IMR-90 (cell line): ENCODE measurements around the gene SPEG. TPM values are rescaled to one million over a fixed set of nuclear protein-coding genes. Genes with fewer than 3 reads are reported as not detected.

Experiments used
- ATAC-seq: fragments of 200-7000 bp; cut with Tn5 transposase; 2 replicates; pipeline ENCODE4 v1.9.1; 2020; ENCODE audit warnings: low read depth, mild to moderate bottlenecking, moderate library complexity
- BruUV-seq: library from RNA; stranded (reverse); fragments of 400-500 nt; replicated peaks from 2 replicates; lab custom pipeline; 2021; lab: Mats Ljungman, UMichigan
- CTCF ChIA-PET: fragments of 300-600 bp; formaldehyde crosslinking; extraction: SDS; loops from one replicate; lab custom pipeline; 2021; ENCODE audit warnings: antibody characterized with exemption; lab: Yijun Ruan, JAX
- POLR2A ChIA-PET: fragments of 300-600 bp; sonication (Branson Sonifier 250); formaldehyde crosslinking; loops from one replicate; lab custom pipeline; 2022; ENCODE audit warnings: antibody characterized with exemption; ENCODE audit not compliant: unreplicated experiment; lab: Charles Lee
- DNase-seq: peaks from one replicate; pipeline ENCODE4 v3.0.0; 2013
- H2AFZ ChIP-seq: replicated peaks from 2 replicates; pipeline ENCODE3; 2013; ENCODE audit warnings: low read length, mild to moderate bottlenecking; ENCODE audit not compliant: poor library complexity
- H2AK5ac ChIP-seq: 2 replicates; pipeline ENCODE4 v1.6.1; 2013; ENCODE audit warnings: low read depth, low read length, inconsistent platforms
- H2AK9ac ChIP-seq: replicated peaks from 2 replicates; pipeline ENCODE3; 2013; ENCODE audit warnings: mild to moderate bottlenecking, low read depth, low read length, moderate library complexity; ENCODE audit not compliant: poor library complexity
- H2BK120ac ChIP-seq: 2 replicates; pipeline ENCODE4 v1.6.1; 2013; ENCODE audit warnings: low read depth, low read length, inconsistent platforms
- H2BK15ac ChIP-seq: 3 replicates; pipeline ENCODE4 v1.6.1; 2013; ENCODE audit warnings: low read depth, low read length, inconsistent platforms
- H2BK20ac ChIP-seq: 2 replicates; pipeline ENCODE4 v1.6.1; 2013; ENCODE audit warnings: low read depth, mild to moderate bottlenecking, inconsistent platforms, low read length, moderate library complexity
- H2BK5ac ChIP-seq: 2 replicates; pipeline ENCODE4 v1.6.1; 2013; ENCODE audit warnings: mild to moderate bottlenecking, low read depth, low read length, inconsistent platforms; ENCODE audit not compliant: poor library complexity, severe bottlenecking
- H3K14ac ChIP-seq: replicated peaks from 2 replicates; pipeline ENCODE4 v1.6.1; 2013; ENCODE audit warnings: low read depth, low read length, inconsistent platforms
- H3K18ac ChIP-seq: 2 replicates; pipeline ENCODE4 v1.6.1; 2013; ENCODE audit warnings: low read depth, low read length, control low read depth
- H3K23ac ChIP-seq: 2 replicates; pipeline ENCODE4 v1.6.1; 2013; ENCODE audit warnings: low read depth, low read length, inconsistent platforms
- H3K27ac ChIP-seq: 2 replicates; pipeline ENCODE4 v1.5.1; 2013; ENCODE audit warnings: mild to moderate bottlenecking, control low read depth, low read length; ENCODE audit not compliant: insufficient read depth
- H3K27me3 ChIP-seq: 2 replicates; pipeline ENCODE4 v1.6.1; 2013; ENCODE audit warnings: low read length; ENCODE audit not compliant: control insufficient read depth, insufficient read depth
- H3K36me3 ChIP-seq: 2 replicates; pipeline ENCODE4 v1.6.1; 2013; ENCODE audit warnings: low read length, mixed read lengths; ENCODE audit not compliant: control insufficient read depth, insufficient read depth
- H3K4ac ChIP-seq: 2 replicates; pipeline ENCODE4 v1.6.1; 2013; ENCODE audit warnings: low read depth, low read length, inconsistent platforms
- H3K4me1 ChIP-seq: 2 replicates; pipeline ENCODE4 v1.6.1; 2013; ENCODE audit warnings: low read length, mixed read lengths; ENCODE audit not compliant: control insufficient read depth, insufficient read depth
- H3K4me2 ChIP-seq: 2 replicates; pipeline ENCODE4 v1.6.1; 2013; ENCODE audit warnings: low read depth, mild to moderate bottlenecking, control low read depth, low read length, moderate library complexity
- H3K4me3 ChIP-seq: 2 replicates; pipeline ENCODE4 v1.5.1; 2013; ENCODE audit warnings: low read depth, mild to moderate bottlenecking, control low read depth, low read length, moderate library complexity; ENCODE audit not compliant: insufficient read depth
- H3K56ac ChIP-seq: 2 replicates; pipeline ENCODE4 v1.6.1; 2013; ENCODE audit warnings: low read length, inconsistent platforms; ENCODE audit not compliant: insufficient read depth; ENCODE audit errors: extremely low read depth
- H3K79me1 ChIP-seq, 2 experiments: 2 replicates each; pipeline ENCODE4 v1.6.1; 2013; ENCODE audit warnings: low read length in 2 of 2, inconsistent platforms in 1 of 2, low read depth in 1 of 2
- H3K9ac ChIP-seq: 2 replicates; pipeline ENCODE4 v1.6.1; 2013; ENCODE audit warnings: low read depth, low read length, control low read depth
- H3K9me1 ChIP-seq: 2 replicates; pipeline ENCODE4 v1.6.1; 2013; ENCODE audit warnings: low read length, inconsistent platforms; ENCODE audit not compliant: insufficient read depth
- H3K9me3 ChIP-seq: 2 replicates; pipeline ENCODE4 v1.6.1; 2013; ENCODE audit warnings: low read length; ENCODE audit not compliant: control insufficient read depth, insufficient read depth
- H4K20me1 ChIP-seq: 2 replicates; pipeline ENCODE4 v1.6.1; 2013; ENCODE audit warnings: low read length, inconsistent platforms; ENCODE audit not compliant: insufficient read depth
- H4K5ac ChIP-seq: 2 replicates; pipeline ENCODE4 v1.6.1; 2013; ENCODE audit warnings: mild to moderate bottlenecking, low read depth, low read length, control low read depth
- H4K8ac ChIP-seq, 2 experiments: 2 replicates each; pipeline ENCODE4 v1.6.1; 2013; ENCODE audit warnings: low read depth in 2 of 2, low read length in 2 of 2, control low read depth in 1 of 2, inconsistent platforms in 1 of 2
- H4K91ac ChIP-seq: 2 replicates; pipeline ENCODE4 v1.6.1; 2013; ENCODE audit warnings: low read depth, low read length, inconsistent platforms; ENCODE audit not compliant: insufficient read depth
- CHD1 ChIP-seq: IDR thresholded peaks from 2 replicates; pipeline ENCODE4 v1.6.1; 2012; ENCODE audit warnings: low read depth, low read length, improper control_type of control experiment
- CTCF ChIP-seq: conservative IDR thresholded peaks from 2 replicates; pipeline ENCODE4 v1.5.1; 2012; ENCODE audit warnings: mild to moderate bottlenecking, low read depth, low read length, improper control_type of control experiment
- ELK1 ChIP-seq: fragments of 150-350 bp; IDR thresholded peaks from 2 replicates; pipeline ENCODE4 v1.6.1; 2016; ENCODE audit warnings: low read depth, mild to moderate bottlenecking, low read length, moderate library complexity, borderline replicate concordance
- FOS ChIP-seq: fragments of 150-350 bp; IDR thresholded peaks from 2 replicates; pipeline ENCODE4 v1.6.1; 2016; ENCODE audit warnings: low read depth, low read length
- MAFK ChIP-seq: IDR thresholded peaks from 2 replicates; pipeline ENCODE4 v1.6.1; 2012; ENCODE audit warnings: low read depth, low read length, improper control_type of control experiment
- MAZ ChIP-seq: IDR thresholded peaks from 2 replicates; pipeline ENCODE4 v1.6.1; 2012; ENCODE audit warnings: low read depth, mild to moderate bottlenecking, low read length, improper control_type of control experiment, moderate library complexity, borderline replicate concordance
- MXI1 ChIP-seq: IDR thresholded peaks from 2 replicates; pipeline ENCODE4 v1.6.1; 2012; ENCODE audit warnings: low read depth, mild to moderate bottlenecking, low read length, moderate library complexity, borderline replicate concordance
- NFE2L2 ChIP-seq: fragments of 150-350 bp; IDR thresholded peaks from 2 replicates; pipeline ENCODE4 v1.6.1; 2016; ENCODE audit warnings: low read depth, mild to moderate bottlenecking, low read length
- POLR2A ChIP-seq: IDR thresholded peaks from 2 replicates; pipeline ENCODE4 v1.6.1; 2012; ENCODE audit warnings: mild to moderate bottlenecking, low read depth, low read length
- RAD21 ChIP-seq: IDR thresholded peaks from 2 replicates; pipeline ENCODE4 v1.6.1; 2012; ENCODE audit warnings: low read length, improper control_type of control experiment
- RCOR1 ChIP-seq: IDR thresholded peaks from 2 replicates; pipeline ENCODE4 v1.6.1; 2012; ENCODE audit warnings: mild to moderate bottlenecking, low read length, improper control_type of control experiment; ENCODE audit not compliant: insufficient replicate concordance
- SMC3 ChIP-seq: fragments of 150-350 bp; IDR thresholded peaks from 2 replicates; pipeline ENCODE4 v1.6.1; 2016; ENCODE audit warnings: low read depth, mild to moderate bottlenecking, antibody characterized with exemption, low read length, moderate library complexity
- USF2 ChIP-seq: fragments of 150-350 bp; IDR thresholded peaks from 2 replicates; pipeline ENCODE4 v1.6.1; 2017; ENCODE audit warnings: mild to moderate bottlenecking, antibody characterized with exemption, low read length, low read depth
- WGBS, 2 experiments: methylation state at CpG; one replicate each; pipeline versions ENCODE4 v1.1.5 to v1.1.7; 2013; ENCODE audit warnings: missing lambda C conversion rate in 2 of 2; ENCODE audit not compliant: insufficient read length in 1 of 2; ENCODE audit errors: extremely low coverage in 2 of 2; 5-methylcytosine and 5-hydroxymethylcytosine counted together
- dilution Hi-C: fragments of 300-500 bp; cut with HindIII; formaldehyde crosslinking; loops from one replicate; pipeline ENCODE4 v1.14.3; 2018; ENCODE audit warnings: low sequenced_read_pairs; ENCODE audit not compliant: unreplicated experiment
- in situ Hi-C: fragments of 300-500 bp; cut with MboI; formaldehyde crosslinking; loops from 3 replicates; pipeline ENCODE4 v1.14.3; 2019; ENCODE audit warnings: low sequenced_read_pairs, inconsistent platforms, mixed read lengths
- intact Hi-C: fragments of 100-400 bp; cut with micrococcal nuclease; formaldehyde crosslinking; loops from 2 replicates; pipeline ENCODE4 v1.10.0; 2022
- polyA plus RNA-seq, 3 experiments: library from polyadenylated mRNA; depleted of rRNA; stranded (reverse); fragments of >200 nt; gene quantifications; 2 replicates each; pipeline ENCODE4 v1.2.3, GENCODE V29; 2012; ENCODE audit warnings: low replicate concordance in 1 of 3
- total RNA-seq: library from RNA; depleted of rRNA; stranded (reverse); fragments of >200 nt; gene quantifications from 2 replicates; pipeline ENCODE4 v1.2.3, GENCODE V29; 2012

The SPEG gene
- total and polyA plus RNA-seq, 2 of the 4 experiments (the other 2 are of a cell fraction) = 6.8 to 81.6 TPM

DNA sequence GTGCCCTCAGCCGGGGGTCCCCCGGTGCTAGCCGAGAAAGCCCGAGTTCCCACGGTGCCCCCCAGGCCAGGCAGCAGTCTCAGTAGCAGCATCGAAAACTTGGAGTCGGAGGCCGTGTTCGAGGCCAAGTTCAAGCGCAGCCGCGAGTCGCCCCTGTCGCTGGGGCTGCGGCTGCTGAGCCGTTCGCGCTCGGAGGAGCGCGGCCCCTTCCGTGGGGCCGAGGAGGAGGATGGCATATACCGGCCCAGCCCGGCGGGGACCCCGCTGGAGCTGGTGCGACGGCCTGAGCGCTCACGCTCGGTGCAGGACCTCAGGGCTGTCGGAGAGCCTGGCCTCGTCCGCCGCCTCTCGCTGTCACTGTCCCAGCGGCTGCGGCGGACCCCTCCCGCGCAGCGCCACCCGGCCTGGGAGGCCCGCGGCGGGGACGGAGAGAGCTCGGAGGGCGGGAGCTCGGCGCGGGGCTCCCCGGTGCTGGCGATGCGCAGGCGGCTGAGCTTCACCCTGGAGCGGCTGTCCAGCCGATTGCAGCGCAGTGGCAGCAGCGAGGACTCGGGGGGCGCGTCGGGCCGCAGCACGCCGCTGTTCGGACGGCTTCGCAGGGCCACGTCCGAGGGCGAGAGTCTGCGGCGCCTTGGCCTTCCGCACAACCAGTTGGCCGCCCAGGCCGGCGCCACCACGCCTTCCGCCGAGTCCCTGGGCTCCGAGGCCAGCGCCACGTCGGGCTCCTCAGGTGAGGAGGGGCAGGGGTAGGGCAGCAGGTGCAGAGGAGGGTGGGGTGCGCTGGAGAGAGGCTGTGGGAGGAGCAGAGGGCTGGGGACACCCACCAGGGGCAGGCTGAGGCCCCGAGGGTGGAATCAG, 49.9 kb downstream of the SPEG start:
- ATAC-seq = no peak
- TF ChIP-seq MAFK (no peak), USF2 (no peak), RAD21 (no peak), RCOR1 (no peak), POLR2A (no peak), CTCF (no peak), ELK1 (no peak), FOS (no peak), SMC3 (no peak), NFE2L2 (no peak), MAZ (no peak), CHD1 (no peak), MXI1 (no peak)

More for the DNA sequence above, 49.9 kb downstream of the SPEG start:
- no peak overlapping the region for H2BK120ac ChIP-seq
- H2AFZ ChIP-seq = no peak overlapping the region
- H3K9me3 ChIP-seq = no peaks in the 10 kb centered on the region
- no peak overlapping the region for H3K9ac ChIP-seq
- H3K4me2 ChIP-seq = no peak overlapping the region
- no peaks in the 10 kb centered on the region for H3K27me3 ChIP-seq
- BruUV-seq = no TSS peak
- no peak overlapping the region for H2AK9ac ChIP-seq
- no peak overlapping the region for H2BK20ac ChIP-seq
- intact Hi-C loops = no loop called here
- H3K4me1 ChIP-seq = no peaks in the 10 kb centered on the region
- no peak overlapping the region for H3K27ac ChIP-seq
- no peak overlapping the region for H2BK15ac ChIP-seq
- no peak overlapping the region for H4K91ac ChIP-seq
- no peak overlapping the region for H3K4ac ChIP-seq
- POLR2A ChIA-PET = no interaction called here
- H3K23ac ChIP-seq = no peak overlapping the region
- no peaks in the 10 kb centered on the region for H3K9me1 ChIP-seq
- no peak overlapping the region for H3K18ac ChIP-seq
- no peak overlapping the region for H2BK5ac ChIP-seq
- no peaks in the 10 kb centered on the region for H4K20me1 ChIP-seq
- H3K79me1 ChIP-seq = no peaks in the 10 kb centered on the region
- H2AK5ac ChIP-seq = no peak overlapping the region
- DNase-seq = no peak
- peaks cover 41% of the 10 kb centered on the region for H3K36me3 ChIP-seq
- CTCF ChIA-PET = interaction anchor here (1.0 to 1.5 kb wide), 2 partner anchors 10 to 11 kb away, joined by 3 read pairs; no protein-coding TSS in a partner anchor
- no peak overlapping the region for H3K14ac ChIP-seq
- no peak overlapping the region for H3K4me3 ChIP-seq
- 41% methylated on average over 49 of the region's 89 CpGs; no CpG with 5 or more reads in 1 of the 2 experiments for WGBS, 2 experiments
- in situ Hi-C loops = no loop called here
- no peak overlapping the region for H3K56ac ChIP-seq
- H4K5ac ChIP-seq = no peak overlapping the region
- no peak overlapping the region for H4K8ac ChIP-seq
- dilution Hi-C loops = no loop called here
